ENCODE results near the gene DIAPH3. TPM values are rescaled to one million over a fixed set of nuclear protein-coding genes. Genes with fewer than 3 reads are reported as not detected.

The DIAPH3 gene
- total RNA-seq, 2 donors from 2014 or later = 23.6 to 25.7 TPM

DNA sequence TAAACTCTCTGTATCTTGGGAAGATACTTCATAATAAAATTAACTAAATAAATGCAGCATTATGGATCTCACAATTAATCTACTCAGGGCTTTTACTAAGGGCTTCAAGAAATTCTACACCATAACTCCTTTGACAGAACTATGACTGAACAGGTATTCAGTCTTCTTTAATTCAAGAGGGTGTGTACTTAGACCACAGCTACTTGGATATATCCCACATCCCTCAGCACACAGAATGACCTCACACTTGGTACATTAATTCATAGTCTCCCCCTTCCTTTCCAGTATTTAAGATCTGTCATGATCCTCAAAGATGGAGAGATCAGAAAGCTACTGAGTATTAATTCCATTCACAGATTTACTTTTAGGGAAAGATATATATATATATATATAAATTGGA is 11.6 kb downstream of the DIAPH3 start:
- TF ChIP-seq, protein P1, sequence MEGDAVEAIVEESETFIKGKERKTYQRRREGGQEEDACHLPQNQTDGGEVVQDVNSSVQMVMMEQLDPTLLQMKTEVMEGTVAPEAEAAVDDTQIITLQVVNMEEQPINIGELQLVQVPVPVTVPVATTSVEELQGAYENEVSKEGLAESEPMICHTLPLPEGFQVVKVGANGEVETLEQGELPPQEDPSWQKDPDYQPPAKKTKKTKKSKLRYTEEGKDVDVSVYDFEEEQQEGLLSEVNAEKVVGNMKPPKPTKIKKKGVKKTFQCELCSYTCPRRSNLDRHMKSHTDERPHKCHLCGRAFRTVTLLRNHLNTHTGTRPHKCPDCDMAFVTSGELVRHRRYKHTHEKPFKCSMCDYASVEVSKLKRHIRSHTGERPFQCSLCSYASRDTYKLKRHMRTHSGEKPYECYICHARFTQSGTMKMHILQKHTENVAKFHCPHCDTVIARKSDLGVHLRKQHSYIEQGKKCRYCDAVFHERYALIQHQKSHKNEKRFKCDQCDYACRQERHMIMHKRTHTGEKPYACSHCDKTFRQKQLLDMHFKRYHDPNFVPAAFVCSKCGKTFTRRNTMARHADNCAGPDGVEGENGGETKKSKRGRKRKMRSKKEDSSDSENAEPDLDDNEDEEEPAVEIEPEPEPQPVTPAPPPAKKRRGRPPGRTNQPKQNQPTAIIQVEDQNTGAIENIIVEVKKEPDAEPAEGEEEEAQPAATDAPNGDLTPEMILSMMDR (conservative IDR thresholded peaks at IDR 0.05) = no peak
- Histone ChIP-seq H3K36me3 (ENCODE audit: control insufficient read depth, insufficient read depth, low read length) (peaks cover 51% of the 10 kb centered on the region), H3K27ac (ENCODE audit: low read depth, low read length) (no peak overlapping the region), H3K27me3 (ENCODE audit: control insufficient read depth, insufficient read depth, low read length, poor library complexity, severe bottlenecking) (no peaks in the 10 kb centered on the region), H3K4me3 (ENCODE audit: low read length) (no peak overlapping the region), H3K9me3 (ENCODE audit: control insufficient read depth, low read length) (no peaks in the 10 kb centered on the region), H3K9ac (ENCODE audit: extremely low read depth, low read length, poor library complexity, severe bottlenecking) (no peak overlapping the region), H3K4me1 (ENCODE audit: control insufficient read depth, insufficient read depth, low read length) (peaks cover 12% of the 10 kb centered on the region)
- Mint-ChIP-seq H3K27ac (no peak overlapping the region), H3K9me3 (no peaks in the 10 kb centered on the region), H3K4me1 (peaks cover 44% of the 10 kb centered on the region), H3K27me3 (ENCODE audit: insufficient read depth) (peaks cover 3% of the 10 kb centered on the region), H3K36me3 (ENCODE audit: low read depth) (no peaks in the 10 kb centered on the region), H3K4me3 (no peak overlapping the region)
- no peak for DNase-seq

DNA sequence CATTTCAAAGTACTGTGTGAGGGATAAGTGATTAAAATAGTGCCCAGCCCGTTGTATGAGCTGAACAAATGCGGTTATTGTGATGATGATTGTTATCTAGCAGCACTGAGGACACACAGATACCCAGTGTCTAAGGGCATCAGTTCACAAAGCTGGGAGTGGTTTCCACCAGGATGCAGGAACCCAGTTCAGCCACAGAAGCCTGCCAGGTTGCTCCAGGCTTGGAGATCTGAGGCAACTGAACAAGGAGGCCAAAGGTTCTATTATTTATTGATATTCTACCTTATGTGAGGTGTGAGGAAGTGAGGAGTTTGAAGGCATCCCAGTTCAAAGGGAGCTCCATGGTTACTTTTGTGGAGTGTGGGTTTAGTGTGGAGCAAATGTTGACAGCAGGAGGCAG is 13.2 kb downstream of the DIAPH3 start:
- Mint-ChIP-seq H3K27ac (no peak overlapping the region), H3K27me3 (ENCODE audit: insufficient read depth) (peaks cover 3% of the 10 kb centered on the region), H3K36me3 (ENCODE audit: low read depth) (no peaks in the 10 kb centered on the region)

DNA sequence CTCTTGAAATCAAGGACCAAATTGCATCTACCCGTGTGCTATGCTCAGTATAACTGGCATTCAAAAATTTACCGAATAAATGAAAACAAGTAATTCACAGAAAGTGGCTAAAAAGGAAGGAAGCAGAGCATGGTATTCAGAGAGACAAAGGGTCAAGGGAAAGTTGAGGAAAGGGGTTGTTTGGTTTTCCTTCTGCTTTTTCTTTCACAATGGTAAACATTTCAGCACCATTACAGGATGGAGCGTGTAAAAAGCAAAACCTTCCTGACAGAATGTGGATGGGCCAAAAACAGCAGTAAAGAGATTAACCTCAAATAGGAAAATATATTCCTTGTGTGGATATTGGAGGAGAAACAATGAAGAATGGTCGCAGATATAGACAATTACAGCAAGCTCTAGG is 14.8 kb downstream of the DIAPH3 start:
- Mint-ChIP-seq H3K4me3 (no peak overlapping the region), H3K27ac (no peak overlapping the region), H3K4me1 (peaks cover 47% of the 10 kb centered on the region), H3K27me3 (ENCODE audit: insufficient read depth) (peaks cover 3% of the 10 kb centered on the region), H3K9me3 (no peaks in the 10 kb centered on the region), H3K36me3 (ENCODE audit: low read depth) (no peaks in the 10 kb centered on the region)
- 88 to 100% methylated on average over 2 to 4 of the region's 4 CpGs for WGBS, 2 experiments (ENCODE audit: insufficient coverage in 1 of 2, insufficient read length in 1 of 2)
- Histone ChIP-seq H3K36me3 (ENCODE audit: control insufficient read depth, insufficient read depth, low read length) (peaks cover 35% of the 10 kb centered on the region), H3K27me3 (ENCODE audit: control insufficient read depth, insufficient read depth, low read length, poor library complexity, severe bottlenecking) (no peaks in the 10 kb centered on the region), H3K9ac (ENCODE audit: extremely low read depth, low read length, poor library complexity, severe bottlenecking) (no peak overlapping the region), H3K9me3 (ENCODE audit: control insufficient read depth, low read length) (no peaks in the 10 kb centered on the region), H3K4me3 (ENCODE audit: low read length) (no peak overlapping the region), H3K27ac (ENCODE audit: low read depth, low read length) (no peak overlapping the region), H3K4me1 (ENCODE audit: control insufficient read depth, insufficient read depth, low read length) (peaks cover 21% of the 10 kb centered on the region)
- TF ChIP-seq, protein P1 (conservative IDR thresholded peaks at IDR 0.05) = no peak
- DNase-seq = no peak

More for the DNA sequence above, 13.2 kb downstream of the DIAPH3 start:
- no peak overlapping the region for H3K4me3 ChIP-seq (ENCODE audit: low read length)
- no peak overlapping the region for H3K27ac ChIP-seq (ENCODE audit: low read depth, low read length)
- Mint-ChIP-seq H3K4me3 (no peak overlapping the region), H3K9me3 (no peaks in the 10 kb centered on the region), H3K4me1 (peaks cover 42% of the 10 kb centered on the region)
- no peak overlapping the region for H3K9ac ChIP-seq (ENCODE audit: extremely low read depth, low read length, poor library complexity, severe bottlenecking)
- H3K36me3 ChIP-seq (ENCODE audit: control insufficient read depth, insufficient read depth, low read length) = peaks cover 48% of the 10 kb centered on the region
- no peaks in the 10 kb centered on the region for H3K27me3 ChIP-seq (ENCODE audit: control insufficient read depth, insufficient read depth, low read length, poor library complexity, severe bottlenecking)
- H3K9me3 ChIP-seq (ENCODE audit: control insufficient read depth, low read length) = no peaks in the 10 kb centered on the region
- H3K4me1 ChIP-seq (ENCODE audit: control insufficient read depth, insufficient read depth, low read length) = peaks cover 14% of the 10 kb centered on the region
- no peak for DNase-seq
- 89% methylated on average over 2 of the region's 2 CpGs; no CpG with 5 or more reads in 1 of the 2 experiments for WGBS, 2 experiments (ENCODE audit: insufficient coverage in 1 of 2, insufficient read length in 1 of 2)
- TF ChIP-seq, protein P1 (conservative IDR thresholded peaks at IDR 0.05) = no peak

All from endodermal cell (in vitro differentiated cells).